Sigmoid colon (tissue), 4 donors: ENCODE measurements around the gene BHLHA15.

Source experiments
- EP300 ChIP-seq, 4 donors: sonication (generic); formaldehyde crosslinking; IDR thresholded peaks; one replicate each; pipeline ENCODE4 v1.6.1; 2017; ENCODE audit warnings: antibody characterized with exemption in 4 of 4
- POLR2A ChIP-seq, 2 donors: fragments of 450-650 bp; IDR thresholded peaks; one replicate each; pipeline ENCODE4 v1.6.1; 2016; ENCODE audit warnings: antibody characterized with exemption in 2 of 2, mild to moderate bottlenecking in 2 of 2, moderate library complexity in 2 of 2
- POLR2AphosphoS5 ChIP-seq, 4 donors: sonication (generic); formaldehyde crosslinking; IDR thresholded peaks; one replicate each; pipeline ENCODE4 v1.6.1; 2017; ENCODE audit warnings: antibody characterized with exemption in 4 of 4
- TF ChIP-seq, protein P1 (sequence below), 4 experiments: fragments of 450-650 bp in 3 of 4; fragments of 200-600 bp in 1 of 4; IDR thresholded peaks; one replicate each; pipeline ENCODE4 v1.5.1; 2016 to 2019; ENCODE audit warnings: antibody characterized with exemption in 4 of 4, mild to moderate bottlenecking in 3 of 4, moderate library complexity in 2 of 4

DNA sequence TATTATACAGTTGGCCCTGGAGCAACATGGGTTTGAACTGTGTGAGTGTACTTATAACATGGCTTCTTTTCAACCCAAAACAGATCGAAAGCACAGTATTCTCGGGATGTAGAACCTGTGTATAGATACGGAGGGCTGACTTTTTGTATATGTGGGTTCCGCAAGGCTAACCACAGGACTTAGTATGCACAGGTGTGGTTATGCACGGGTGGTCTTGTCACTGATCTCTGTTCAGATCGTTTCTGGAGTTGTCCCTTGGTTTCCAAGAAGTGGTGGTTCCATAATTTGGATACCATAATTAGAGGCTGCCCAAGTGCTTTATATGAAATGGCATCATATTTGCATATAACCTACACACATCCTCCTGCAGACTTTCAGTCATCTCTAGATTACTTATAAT lies 10.9 kb upstream of the BHLHA15 start:
- no peak for TF ChIP-seq POLR2AphosphoS5 (IDR thresholded peaks at IDR 0.05)
- no peak for TF ChIP-seq POLR2A (IDR thresholded peaks at IDR 0.05)
- TF ChIP-seq, protein P1, sequence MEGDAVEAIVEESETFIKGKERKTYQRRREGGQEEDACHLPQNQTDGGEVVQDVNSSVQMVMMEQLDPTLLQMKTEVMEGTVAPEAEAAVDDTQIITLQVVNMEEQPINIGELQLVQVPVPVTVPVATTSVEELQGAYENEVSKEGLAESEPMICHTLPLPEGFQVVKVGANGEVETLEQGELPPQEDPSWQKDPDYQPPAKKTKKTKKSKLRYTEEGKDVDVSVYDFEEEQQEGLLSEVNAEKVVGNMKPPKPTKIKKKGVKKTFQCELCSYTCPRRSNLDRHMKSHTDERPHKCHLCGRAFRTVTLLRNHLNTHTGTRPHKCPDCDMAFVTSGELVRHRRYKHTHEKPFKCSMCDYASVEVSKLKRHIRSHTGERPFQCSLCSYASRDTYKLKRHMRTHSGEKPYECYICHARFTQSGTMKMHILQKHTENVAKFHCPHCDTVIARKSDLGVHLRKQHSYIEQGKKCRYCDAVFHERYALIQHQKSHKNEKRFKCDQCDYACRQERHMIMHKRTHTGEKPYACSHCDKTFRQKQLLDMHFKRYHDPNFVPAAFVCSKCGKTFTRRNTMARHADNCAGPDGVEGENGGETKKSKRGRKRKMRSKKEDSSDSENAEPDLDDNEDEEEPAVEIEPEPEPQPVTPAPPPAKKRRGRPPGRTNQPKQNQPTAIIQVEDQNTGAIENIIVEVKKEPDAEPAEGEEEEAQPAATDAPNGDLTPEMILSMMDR (IDR thresholded peaks at IDR 0.05) = no peak
- no peak for TF ChIP-seq EP300 (IDR thresholded peaks at IDR 0.05)
